KMS-11 (cell line): ENCODE results near the gene CAMK2G.

Experiments used
- H2AFZ ChIP-seq: fragments of 200-600 bp; sonication (generic); 2 replicates; pipeline ENCODE4 v1.6.1; 2016; ENCODE audit warnings: antibody characterized with exemption, mixed run types, low read depth
- H3K27ac ChIP-seq: fragments of 200-600 bp; sonication (generic); 2 replicates; pipeline ENCODE4 v1.6.1; 2016; ENCODE audit warnings: mild to moderate bottlenecking, mixed run types
- H3K27me3 ChIP-seq: fragments of 200-600 bp; sonication (generic); 2 replicates; pipeline ENCODE4 v1.6.1; 2017; ENCODE audit warnings: mild to moderate bottlenecking, low read depth, mixed run types, moderate library complexity; ENCODE audit not compliant: insufficient read depth
- H3K36me3 ChIP-seq: fragments of 200-600 bp; sonication (generic); 2 replicates; pipeline ENCODE4 v1.6.1; 2017; ENCODE audit warnings: mild to moderate bottlenecking, mixed run types; ENCODE audit not compliant: insufficient read depth
- H3K4me1 ChIP-seq: fragments of 200-600 bp; sonication (generic); 2 replicates; pipeline ENCODE4 v1.6.1; 2016; ENCODE audit warnings: mild to moderate bottlenecking, low read depth, mixed run types; ENCODE audit not compliant: poor library complexity, severe bottlenecking
- H3K4me2 ChIP-seq: fragments of 200-600 bp; sonication (generic); 2 replicates; pipeline ENCODE4 v1.7.0; 2016; ENCODE audit warnings: mild to moderate bottlenecking, mixed run types
- H3K4me3 ChIP-seq: fragments of 200-600 bp; sonication (generic); IDR thresholded peaks from 2 replicates; pipeline ENCODE4 v1.6.1; 2017; ENCODE audit warnings: low read depth, low read length, mixed read lengths; ENCODE audit not compliant: insufficient read depth
- H3K79me2 ChIP-seq: fragments of 200-600 bp; sonication (generic); 2 replicates; pipeline ENCODE4 v1.6.1; 2016; ENCODE audit warnings: low read depth, mixed run types; ENCODE audit not compliant: insufficient read depth
- H3K9ac ChIP-seq: fragments of 200-600 bp; sonication (generic); 2 replicates; pipeline ENCODE4 v1.6.1; 2016; ENCODE audit warnings: mild to moderate bottlenecking, mixed run types
- H4K20me1 ChIP-seq: fragments of 200-600 bp; sonication (generic); 2 replicates; pipeline ENCODE4 v1.6.1; 2016; ENCODE audit warnings: mild to moderate bottlenecking, mixed run types; ENCODE audit not compliant: insufficient read depth
- CTCF ChIP-seq: fragments of 200-600 bp; sonication (generic); conservative IDR thresholded peaks from 2 replicates; pipeline ENCODE4 v1.6.1; 2017; ENCODE audit warnings: low read depth, mild to moderate bottlenecking, antibody characterized with exemption, low read length, moderate library complexity, mixed read lengths

CAMK2G gene

GRCh38 chr10:73889014-73889413, 14.7 kb upstream of the CAMK2G start:
- peaks cover 8% of the 10 kb centered on the region for H3K4me1 ChIP-seq
- H2AFZ ChIP-seq = no peak overlapping the region
- H3K79me2 ChIP-seq = no peaks in the 10 kb centered on the region
- no peak overlapping the region for H3K4me2 ChIP-seq
- H3K27me3 ChIP-seq = no peaks in the 10 kb centered on the region
- no peaks in the 10 kb centered on the region for H4K20me1 ChIP-seq
- no peak for TF ChIP-seq CTCF
- H3K27ac ChIP-seq = no peak overlapping the region
- no peaks in the 10 kb centered on the region for H3K36me3 ChIP-seq
- H3K4me3 ChIP-seq = no peak overlapping the region
- no peak overlapping the region for H3K9ac ChIP-seq

- Histone ChIP-seq H3K79me2 (no peaks in the 10 kb centered on the region), H3K4me3 (no peak overlapping the region), H2AFZ (no peak overlapping the region), H4K20me1 (no peaks in the 10 kb centered on the region), H3K9ac (no peak overlapping the region), H3K27me3 (no peaks in the 10 kb centered on the region), H3K36me3 (no peaks in the 10 kb centered on the region), H3K4me1 (peaks cover 8% of the 10 kb centered on the region), H3K27ac (no peak overlapping the region), H3K4me2 (no peak overlapping the region)
- TF ChIP-seq CTCF = no peak
These were observed 14.2 kb upstream of the CAMK2G start for GRCh38 chr10:73888514-73888913.

GRCh38 chr10:73887294-73888039, 13.1 kb upstream of the CAMK2G start:
- TF ChIP-seq CTCF = no peak
- H3K27me3 ChIP-seq = no peaks in the 10 kb centered on the region
- H3K79me2 ChIP-seq = no peaks in the 10 kb centered on the region
- no peaks in the 10 kb centered on the region for H3K36me3 ChIP-seq
- H3K4me2 ChIP-seq = no peak overlapping the region
- H3K4me1 ChIP-seq = peaks cover 8% of the 10 kb centered on the region
- H4K20me1 ChIP-seq = no peaks in the 10 kb centered on the region
- H2AFZ ChIP-seq = no peak overlapping the region
- no peak overlapping the region for H3K27ac ChIP-seq
- H3K4me3 ChIP-seq = no peak overlapping the region
- no peak overlapping the region for H3K9ac ChIP-seq

- no peak overlapping the region for H2AFZ ChIP-seq
- H3K27ac ChIP-seq = no peak overlapping the region
- H3K36me3 ChIP-seq = no peaks in the 10 kb centered on the region
- no peak for TF ChIP-seq CTCF
- peaks cover 8% of the 10 kb centered on the region for H3K4me1 ChIP-seq
- no peak overlapping the region for H3K4me3 ChIP-seq
- no peaks in the 10 kb centered on the region for H3K27me3 ChIP-seq
- H3K79me2 ChIP-seq = no peaks in the 10 kb centered on the region
- H3K4me2 ChIP-seq = no peak overlapping the region
- no peaks in the 10 kb centered on the region for H4K20me1 ChIP-seq
- no peak overlapping the region for H3K9ac ChIP-seq
These were observed 12.4 kb upstream of the CAMK2G start for GRCh38 chr10:73886661-73887293.
